Measurements from ENCODE around the gene PAX7.

Gene PAX7

GRCh38 chr1:18657506-18658201 lies 27.0 kb downstream of the PAX7 start:
- no peaks in the 10 kb centered on the region for H3K9me3 Mint-ChIP-seq (ENCODE audit: low read depth)
- no peaks in the 10 kb centered on the region for H3K36me3 Mint-ChIP-seq
- peaks cover 5% of the 10 kb centered on the region for H3K27me3 Mint-ChIP-seq
- H3K27ac Mint-ChIP-seq: no peak overlapping the region
- peaks cover 41% of the 10 kb centered on the region for H3K4me1 Mint-ChIP-seq (ENCODE audit: low read depth)
- no peak overlapping the region for H3K4me3 Mint-ChIP-seq

- Mint-ChIP-seq H3K36me3 (no peaks in the 10 kb centered on the region), H3K4me1 (ENCODE audit: low read depth) (peaks cover 30% of the 10 kb centered on the region), H3K9me3 (ENCODE audit: low read depth) (no peaks in the 10 kb centered on the region), H3K4me3 (no peak overlapping the region), H3K27ac (no peak overlapping the region), H3K27me3 (no peaks in the 10 kb centered on the region)
These were observed 28.2 kb downstream of the PAX7 start for GRCh38 chr1:18658831-18659230.

DNA sequence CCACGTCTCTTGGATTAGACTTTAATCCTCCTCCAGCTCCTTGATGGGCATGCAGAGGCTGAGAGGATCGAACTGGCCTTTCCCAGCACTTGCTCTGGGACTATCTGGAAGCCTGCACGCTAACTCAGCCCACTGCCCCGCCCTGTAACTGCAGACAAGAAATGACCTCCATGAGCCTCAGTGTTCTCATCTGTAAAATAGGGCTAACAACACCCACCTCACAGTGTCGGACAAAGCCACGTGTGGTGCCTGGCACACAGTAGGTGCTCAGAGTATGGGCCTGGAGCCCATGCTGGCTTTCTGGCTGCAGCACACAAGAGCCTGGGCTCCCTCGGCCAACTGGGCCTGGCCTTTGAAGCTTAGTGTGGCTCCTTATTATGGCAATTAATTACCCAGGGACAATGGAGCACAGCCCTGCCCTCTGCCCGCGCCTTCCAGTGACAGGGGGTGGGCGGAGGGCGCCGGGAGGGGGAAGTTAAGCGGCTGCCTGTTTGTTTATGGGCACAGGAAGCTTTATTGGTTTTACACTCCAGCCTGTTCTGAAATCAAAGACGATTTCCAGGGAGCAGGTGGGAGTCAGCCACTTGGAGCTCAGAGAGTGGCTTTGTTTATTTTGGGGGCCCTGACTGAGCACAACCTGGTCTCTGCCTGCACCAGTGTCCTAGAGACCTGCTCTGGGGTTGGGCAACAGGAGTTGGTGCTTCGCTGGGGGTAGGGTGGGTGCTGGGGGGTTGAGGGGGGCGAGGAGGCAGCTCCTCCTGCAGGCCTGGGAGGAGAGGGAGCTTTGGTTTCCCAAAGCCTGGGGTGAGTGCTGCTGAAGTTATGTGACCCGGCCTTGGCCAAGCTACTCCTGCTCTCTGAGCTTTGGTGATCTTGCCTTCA lies 31.0 kb downstream of the PAX7 start:
- Mint-ChIP-seq H3K4me1 (ENCODE audit: low read depth) (peaks cover 17% of the 10 kb centered on the region), H3K27me3 (no peaks in the 10 kb centered on the region), H3K9me3 (ENCODE audit: low read depth) (no peaks in the 10 kb centered on the region), H3K36me3 (no peaks in the 10 kb centered on the region), H3K27ac (no peak overlapping the region), H3K4me3 (no peak overlapping the region)

DNA sequence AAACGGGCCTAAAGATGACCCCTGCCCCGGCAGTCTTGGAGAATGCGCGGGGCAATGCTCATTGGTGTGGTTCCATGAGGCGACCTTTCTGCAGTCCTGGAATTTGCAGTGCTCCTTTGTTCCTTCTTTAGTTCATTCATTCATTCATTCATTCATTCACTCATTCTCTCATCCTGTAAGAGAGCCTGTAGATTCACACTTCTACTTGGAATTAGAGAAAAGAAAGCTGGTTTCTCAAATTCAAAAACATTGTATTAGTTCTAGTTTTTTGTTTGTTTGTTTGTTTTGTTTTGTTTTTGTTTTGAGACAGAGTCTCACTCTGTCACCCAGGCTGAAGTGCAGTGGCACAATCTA lies 31.6 kb downstream of the PAX7 start:
- H3K36me3 Mint-ChIP-seq: no peaks in the 10 kb centered on the region
- peaks cover 24% of the 10 kb centered on the region for H3K4me1 Mint-ChIP-seq (ENCODE audit: low read depth)
- no peak overlapping the region for H3K4me3 Mint-ChIP-seq
- H3K27ac Mint-ChIP-seq: no peak overlapping the region
- H3K9me3 Mint-ChIP-seq (ENCODE audit: low read depth): no peaks in the 10 kb centered on the region
- H3K27me3 Mint-ChIP-seq: no peaks in the 10 kb centered on the region

- no peaks in the 10 kb centered on the region for H3K36me3 Mint-ChIP-seq
- H3K27me3 Mint-ChIP-seq: no peaks in the 10 kb centered on the region
- no peak overlapping the region for H3K27ac Mint-ChIP-seq
- H3K4me3 Mint-ChIP-seq: no peak overlapping the region
- H3K9me3 Mint-ChIP-seq (ENCODE audit: low read depth): no peaks in the 10 kb centered on the region
- H3K4me1 Mint-ChIP-seq (ENCODE audit: low read depth): peaks cover 19% of the 10 kb centered on the region
These were observed 35.8 kb downstream of the PAX7 start for GRCh38 chr1:18666317-18666920.

GRCh38 chr1:18667333-18667732 lies 36.7 kb downstream of the PAX7 start:
- no peaks in the 10 kb centered on the region for H3K36me3 Mint-ChIP-seq
- no peak overlapping the region for H3K4me3 Mint-ChIP-seq
- no peak overlapping the region for H3K27ac Mint-ChIP-seq
- H3K4me1 Mint-ChIP-seq (ENCODE audit: low read depth): peaks cover 16% of the 10 kb centered on the region
- H3K27me3 Mint-ChIP-seq: no peaks in the 10 kb centered on the region
- H3K9me3 Mint-ChIP-seq (ENCODE audit: low read depth): no peaks in the 10 kb centered on the region

GRCh38 chr1:18668046-18668445 lies 37.4 kb downstream of the PAX7 start:
- no peak overlapping the region for H3K27ac Mint-ChIP-seq
- peaks cover 16% of the 10 kb centered on the region for H3K4me1 Mint-ChIP-seq (ENCODE audit: low read depth)
- no peaks in the 10 kb centered on the region for H3K27me3 Mint-ChIP-seq
- H3K9me3 Mint-ChIP-seq (ENCODE audit: low read depth): no peaks in the 10 kb centered on the region
- H3K4me3 Mint-ChIP-seq: no peak overlapping the region
- no peaks in the 10 kb centered on the region for H3K36me3 Mint-ChIP-seq

DNA sequence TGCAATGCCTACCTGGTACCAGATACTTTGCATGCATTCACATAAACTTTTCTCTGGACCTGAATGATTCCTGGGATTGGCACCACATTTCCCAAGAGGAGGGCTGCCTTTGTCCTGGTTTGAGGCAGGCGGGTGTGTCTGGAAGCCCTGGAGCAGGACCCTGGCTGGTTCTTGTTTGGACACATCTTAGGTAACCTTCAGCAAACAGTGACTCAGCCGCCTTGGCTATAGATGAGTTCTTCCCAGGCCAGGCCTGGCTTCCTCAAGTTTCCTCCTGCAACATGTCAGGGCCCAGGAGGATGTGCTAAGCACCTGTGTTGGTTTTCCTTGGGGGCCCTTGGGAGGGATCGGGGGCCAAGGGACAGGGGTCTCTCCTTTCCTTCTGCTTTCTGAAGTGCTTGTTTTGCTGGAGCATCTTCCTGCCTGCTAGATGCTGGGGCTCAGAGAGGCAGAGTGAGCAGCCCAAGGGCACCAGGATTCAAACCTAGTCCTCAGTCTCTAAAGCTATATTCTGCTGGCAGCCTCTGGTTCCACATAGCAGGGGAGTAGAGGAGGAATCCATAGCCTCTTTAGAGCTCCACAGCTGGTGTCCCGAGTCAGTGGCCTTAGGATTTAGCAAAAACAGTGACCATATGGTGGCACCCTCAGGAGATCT lies 38.2 kb downstream of the PAX7 start:
- Mint-ChIP-seq H3K27ac (no peak overlapping the region), H3K9me3 (ENCODE audit: low read depth) (no peaks in the 10 kb centered on the region), H3K36me3 (no peaks in the 10 kb centered on the region), H3K4me3 (no peak overlapping the region), H3K27me3 (no peaks in the 10 kb centered on the region), H3K4me1 (ENCODE audit: low read depth) (peaks cover 16% of the 10 kb centered on the region)

- Mint-ChIP-seq H3K27ac (no peak overlapping the region), H3K27me3 (no peaks in the 10 kb centered on the region), H3K36me3 (no peaks in the 10 kb centered on the region), H3K9me3 (ENCODE audit: low read depth) (no peaks in the 10 kb centered on the region), H3K4me1 (ENCODE audit: low read depth) (peaks cover 17% of the 10 kb centered on the region), H3K4me3 (no peak overlapping the region)
These were observed 39.6 kb downstream of the PAX7 start for GRCh38 chr1:18670121-18670867.

DNA sequence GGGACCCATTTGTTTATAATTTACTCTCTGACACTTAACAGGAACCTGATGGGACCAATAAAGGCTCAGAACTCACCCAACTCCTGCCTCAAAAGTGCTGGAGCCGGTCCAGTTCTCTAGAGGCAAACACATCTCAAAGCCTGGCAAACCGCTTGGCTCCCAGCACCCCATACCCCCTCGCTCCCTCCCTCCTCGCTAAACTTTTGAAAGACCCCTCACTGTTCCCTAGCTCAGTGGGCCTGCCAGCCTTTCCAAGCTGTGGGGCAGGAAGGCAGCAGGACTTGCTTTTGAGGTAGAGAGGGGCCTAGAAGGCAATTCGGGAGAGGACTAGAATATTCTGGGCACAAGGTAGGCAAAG lies 40.2 kb downstream of the PAX7 start:
- Mint-ChIP-seq H3K4me3 (no peak overlapping the region), H3K9me3 (ENCODE audit: low read depth) (no peaks in the 10 kb centered on the region), H3K36me3 (no peaks in the 10 kb centered on the region), H3K27me3 (peaks cover 2% of the 10 kb centered on the region), H3K27ac (no peak overlapping the region), H3K4me1 (ENCODE audit: low read depth) (peaks cover 17% of the 10 kb centered on the region)

- H3K27ac Mint-ChIP-seq: no peak overlapping the region
- H3K27me3 Mint-ChIP-seq: peaks cover 5% of the 10 kb centered on the region
- peaks cover 2% of the 10 kb centered on the region for H3K4me1 Mint-ChIP-seq (ENCODE audit: low read depth)
These were observed 43.3 kb downstream of the PAX7 start for GRCh38 chr1:18673976-18674375.

DNA sequence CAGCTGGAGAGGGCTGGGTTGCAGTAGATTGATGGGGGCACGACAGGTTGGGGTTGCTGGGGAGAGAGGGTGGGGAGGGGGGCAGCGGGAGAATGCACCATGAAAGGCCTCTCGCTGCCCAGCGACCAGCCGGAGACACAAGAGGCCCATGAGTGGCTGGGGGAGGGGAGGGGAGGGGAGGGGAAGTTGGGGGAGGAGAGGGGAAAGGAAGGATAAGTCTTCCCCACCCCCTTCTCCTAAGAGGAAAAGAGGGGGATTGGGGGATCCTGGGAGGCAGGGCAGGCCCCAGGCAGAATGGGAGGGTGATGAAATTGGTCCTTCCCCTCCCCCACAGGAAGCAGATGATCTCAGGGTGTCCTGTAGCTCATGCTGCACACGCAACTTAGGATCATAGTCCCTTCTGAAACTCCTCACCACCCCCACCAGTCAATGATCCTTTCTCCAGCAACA lies 45.7 kb downstream of the PAX7 start:
- H3K36me3 Mint-ChIP-seq: no peaks in the 10 kb centered on the region
- peaks cover 6% of the 10 kb centered on the region for H3K27me3 Mint-ChIP-seq
- H3K9me3 Mint-ChIP-seq (ENCODE audit: low read depth): no peaks in the 10 kb centered on the region
- H3K27ac Mint-ChIP-seq: no peak overlapping the region
- H3K4me1 Mint-ChIP-seq (ENCODE audit: low read depth): peaks cover 2% of the 10 kb centered on the region
- no peak overlapping the region for H3K4me3 Mint-ChIP-seq

More at GRCh38 chr1:18673976-18674375, 43.3 kb downstream of the PAX7 start:
- H3K4me3 Mint-ChIP-seq: no peak overlapping the region
- no peaks in the 10 kb centered on the region for H3K9me3 Mint-ChIP-seq (ENCODE audit: low read depth)
- H3K36me3 Mint-ChIP-seq: no peaks in the 10 kb centered on the region

DNA sequence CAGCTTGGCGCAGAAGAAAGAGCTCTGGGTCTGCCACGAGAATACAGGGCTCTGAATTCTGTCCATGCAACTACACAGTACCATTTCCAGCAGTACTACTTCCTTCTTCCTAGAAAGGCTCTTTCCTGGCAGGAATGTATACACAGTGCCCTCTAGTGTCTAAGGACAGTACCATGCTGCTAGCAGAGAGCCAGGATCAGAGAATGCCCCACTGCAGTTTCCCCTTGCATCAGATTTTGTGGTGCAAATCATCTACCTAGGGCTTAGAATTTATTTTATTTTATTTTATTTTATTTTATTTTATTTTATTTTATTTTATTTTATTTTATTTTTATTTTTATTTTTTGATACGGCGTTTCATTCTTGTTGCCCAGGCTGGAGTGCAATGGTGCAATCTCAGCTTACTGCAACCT lies 50.8 kb downstream of the PAX7 start:
- Mint-ChIP-seq H3K36me3 (no peaks in the 10 kb centered on the region), H3K9me3 (ENCODE audit: low read depth) (no peaks in the 10 kb centered on the region), H3K27ac (no peak overlapping the region), H3K4me3 (no peak overlapping the region), H3K4me1 (ENCODE audit: low read depth) (no peaks in the 10 kb centered on the region), H3K27me3 (peaks cover 3% of the 10 kb centered on the region)

DNA sequence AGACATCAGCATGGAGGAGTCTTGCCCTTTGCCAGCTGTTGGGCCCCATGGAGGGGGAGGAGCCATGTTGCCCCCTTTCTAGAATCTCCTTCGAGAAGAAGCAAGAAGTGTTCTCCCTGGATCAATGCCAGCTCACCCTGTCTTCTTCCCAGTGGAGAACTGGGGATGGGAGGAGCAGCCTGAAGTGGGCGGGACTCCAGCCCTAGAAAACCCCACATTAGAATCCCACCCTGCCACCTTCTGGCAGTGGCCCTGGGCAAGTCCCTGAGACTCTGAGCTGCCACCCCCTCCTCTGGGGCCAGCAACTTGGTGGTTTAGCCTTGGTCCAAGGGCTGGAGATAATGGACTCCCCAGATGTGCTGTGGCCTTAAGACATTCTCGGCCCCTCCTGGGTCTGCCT lies 51.7 kb downstream of the PAX7 start:
- Mint-ChIP-seq H3K27ac (no peak overlapping the region), H3K4me1 (ENCODE audit: low read depth) (no peaks in the 10 kb centered on the region), H3K9me3 (ENCODE audit: low read depth) (no peaks in the 10 kb centered on the region), H3K4me3 (no peak overlapping the region), H3K27me3 (peaks cover 2% of the 10 kb centered on the region), H3K36me3 (no peaks in the 10 kb centered on the region)

Data from activated naive CD8-positive, alpha-beta T cell (primary cell).